GM20000 (cell line): ENCODE measurements around the gene TBC1D14.

Experiments used
- DNase-seq: peaks from one replicate; pipeline ENCODE4 v3.0.0; 2012; ENCODE audit warnings: low spot score
- CTCF ChIP-seq: IDR thresholded peaks from 2 replicates; pipeline ENCODE4 v1.5.1; 2012; ENCODE audit warnings: mild to moderate bottlenecking, control low read depth; ENCODE audit errors: extremely low read depth, missing control alignments

Gene TBC1D14

GRCh38 chr4:6956087-6956433, 46.4 kb downstream of the TBC1D14 start:
- no peak for DNase-seq
- TF ChIP-seq CTCF = no peak

- TF ChIP-seq CTCF = no peak
- no peak for DNase-seq
These were observed 47.0 kb downstream of the TBC1D14 start for GRCh38 chr4:6956434-6957147.

DNA sequence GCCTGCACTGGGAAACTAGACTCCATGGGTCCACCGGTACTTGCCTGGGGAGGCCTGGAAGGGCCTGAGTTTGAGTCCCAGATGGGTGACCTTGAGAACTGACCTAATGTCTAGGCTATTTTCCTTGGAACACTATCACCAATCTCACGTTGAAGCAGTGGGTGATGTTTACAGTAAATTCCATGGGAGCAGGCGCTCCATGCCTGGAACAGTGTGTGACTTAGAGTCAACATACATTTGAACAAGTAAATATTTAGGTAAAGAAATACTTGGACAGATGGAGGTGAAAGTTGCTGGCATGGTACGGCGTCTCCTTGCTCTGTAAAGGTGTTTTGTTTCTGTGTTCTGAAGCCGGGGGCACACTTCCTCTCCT, 47.5 kb downstream of the TBC1D14 start:
- TF ChIP-seq CTCF = no peak
- no peak for DNase-seq

GRCh38 chr4:6957994-6958393, 48.4 kb downstream of the TBC1D14 start:
- TF ChIP-seq CTCF = no peak
- no peak for DNase-seq

- TF ChIP-seq CTCF = no peak
- no peak for DNase-seq
These were observed 49.6 kb downstream of the TBC1D14 start for GRCh38 chr4:6959261-6959660.

DNA sequence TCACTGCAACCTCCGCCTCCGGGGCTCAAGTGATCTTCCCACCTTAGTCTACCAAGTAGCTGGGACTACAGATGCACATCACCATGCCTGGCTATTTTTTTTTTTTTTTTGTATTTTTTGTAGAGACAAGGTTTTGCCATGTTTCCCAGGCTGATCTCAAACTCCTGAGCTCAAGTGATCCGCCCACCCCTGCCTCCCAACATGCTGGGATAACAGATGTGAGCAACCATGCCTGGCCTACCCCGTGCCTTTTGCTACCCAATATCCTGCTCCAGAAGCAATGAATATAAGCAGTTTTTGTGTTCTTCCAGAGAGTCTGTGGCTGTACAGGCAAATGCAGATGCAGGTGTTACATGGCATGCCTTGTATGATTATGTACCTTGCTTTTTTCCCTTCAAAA, 50.5 kb downstream of the TBC1D14 start:
- no peak for TF ChIP-seq CTCF
- no peak for DNase-seq

- TF ChIP-seq CTCF = no peak
- no peak for DNase-seq
These were observed 51.2 kb downstream of the TBC1D14 start for GRCh38 chr4:6960628-6961412.
